Sciatic nerve (tissue), 2 donors: Measurements from ENCODE around the gene NRP1. TPM values are rescaled to one million over a fixed set of nuclear protein-coding genes. Genes with fewer than 3 reads are reported as not detected.
A peak's percentile ranks its signal among the peaks of the same experiment; 100 is the strongest.

Experiments
- ATAC-seq: fragments of 200-7000 bp; cut with Tn5 transposase; one replicate; pipeline ENCODE4 v1.9.1; 2020; ENCODE audit warnings: mild to moderate bottlenecking, moderate library complexity
- DNase-seq: peaks from one replicate; pipeline ENCODE4 v3.0.0-alpha.2; 2020; ENCODE audit warnings: low spot score
- intact Hi-C: fragments of 100-400 bp; cut with DNase I; formaldehyde crosslinking; loops from one replicate; pipeline ENCODE4 v1.14.2; 2022
- total RNA-seq: library from RNA; stranded (reverse); fragmentation: NEBNext Ultra II Directional; extraction: Animal tissue kit (Norgen Biotek cat#: 25700); gene quantifications from one replicate; pipeline ENCODE4 v1.2.1, GENCODE V29; 2021
- donor health status: DM: no; HTN: no; CAD: no.
- donor health status: DM: no; HTN: no; CAD: no.

Gene NRP1
- total RNA-seq, 1 donor from 2014 or later: 156 TPM

- ATAC-seq: peak; percentile 35
- intact Hi-C loops: no loop called here
- DNase-seq: no peak
Measured at GRCh38 chr10:33277135-33277536, 57.3 kb downstream of the NRP1 start.

GRCh38 chr10:33276282-33276923, 58.1 kb downstream of the NRP1 start:
- ATAC-seq (no peak), DNase-seq (no peak)
- intact Hi-C loops: no loop called here

- intact Hi-C loops: no loop called here
- DNase-seq (no peak), ATAC-seq (no peak)
Measured at GRCh38 chr10:33274096-33274785, 60.2 kb downstream of the NRP1 start.

GRCh38 chr10:33273295-33274002, 61.0 kb downstream of the NRP1 start:
- intact Hi-C loops: no loop called here
- DNase-seq (peak; percentile 81), ATAC-seq (peak; percentile 83)

- intact Hi-C loops: no loop called here
- DNase-seq: no peak
- ATAC-seq: no peak
Measured at GRCh38 chr10:33272635-33273034, 61.8 kb downstream of the NRP1 start.

GRCh38 chr10:33271969-33272583, 62.4 kb downstream of the NRP1 start:
- ATAC-seq (no peak), DNase-seq (no peak)
- intact Hi-C loops: no loop called here

GRCh38 chr10:33270971-33271370, 63.5 kb downstream of the NRP1 start:
- no peak for DNase-seq
- intact Hi-C loops: no loop called here
- ATAC-seq: no peak

GRCh38 chr10:33267708-33268107, 66.8 kb downstream of the NRP1 start:
- DNase-seq (no peak), ATAC-seq (no peak)
- intact Hi-C loops: no loop called here

GRCh38 chr10:33265621-33266020, 68.8 kb downstream of the NRP1 start:
- intact Hi-C loops: no loop called here
- ATAC-seq (no peak), DNase-seq (no peak)

- DNase-seq (no peak), ATAC-seq (no peak)
- intact Hi-C loops: no loop called here
Measured at GRCh38 chr10:33263453-33263852, 71.0 kb downstream of the NRP1 start.

GRCh38 chr10:33262871-33263270, 71.6 kb downstream of the NRP1 start:
- intact Hi-C loops: no loop called here
- DNase-seq (no peak), ATAC-seq (no peak)

GRCh38 chr10:33260403-33261149, 73.9 kb downstream of the NRP1 start:
- ATAC-seq (no peak), DNase-seq (no peak)
- intact Hi-C loops: no loop called here

GRCh38 chr10:33258967-33259366, 75.5 kb downstream of the NRP1 start:
- ATAC-seq: no peak
- no peak for DNase-seq
- intact Hi-C loops: no loop called here

- intact Hi-C loops: no loop called here
- peak; percentile 21 for ATAC-seq
Measured at GRCh38 chr10:33257439-33258080, 76.9 kb downstream of the NRP1 start.

GRCh38 chr10:33256458-33256857, 78.0 kb downstream of the NRP1 start:
- intact Hi-C loops: no loop called here
- no peak for DNase-seq
- ATAC-seq: no peak

More at GRCh38 chr10:33257439-33258080, 76.9 kb downstream of the NRP1 start:
- DNase-seq: no peak

- peak; percentile 18 for ATAC-seq
- no peak for DNase-seq
- intact Hi-C loops: no loop called here
Measured at GRCh38 chr10:33254556-33255160, 79.8 kb downstream of the NRP1 start.

- DNase-seq (no peak), ATAC-seq (no peak)
- intact Hi-C loops: no loop called here
Measured at GRCh38 chr10:33253411-33253810, 81.1 kb downstream of the NRP1 start.

- no peak for ATAC-seq
- intact Hi-C loops: no loop called here
- no peak for DNase-seq
Measured at GRCh38 chr10:33252794-33253203, 81.7 kb downstream of the NRP1 start.
